C4-2B (cell line): ENCODE measurements around the gene NHSL2.

ENCODE experiments used
- H3K27ac ChIP-seq: fragments of 450-650 bp; 2 replicates; pipeline ENCODE4 v1.5.1; 2017
- ZFX ChIP-seq: fragments of 450-650 bp; IDR thresholded peaks from 2 replicates; pipeline ENCODE4 v1.6.1; 2017
- TF ChIP-seq, protein P1 (sequence below): fragments of 450-650 bp; conservative IDR thresholded peaks from 2 replicates; pipeline ENCODE4 v1.5.1; 2017; ENCODE audit warnings: mild to moderate bottlenecking

The NHSL2 gene

DNA sequence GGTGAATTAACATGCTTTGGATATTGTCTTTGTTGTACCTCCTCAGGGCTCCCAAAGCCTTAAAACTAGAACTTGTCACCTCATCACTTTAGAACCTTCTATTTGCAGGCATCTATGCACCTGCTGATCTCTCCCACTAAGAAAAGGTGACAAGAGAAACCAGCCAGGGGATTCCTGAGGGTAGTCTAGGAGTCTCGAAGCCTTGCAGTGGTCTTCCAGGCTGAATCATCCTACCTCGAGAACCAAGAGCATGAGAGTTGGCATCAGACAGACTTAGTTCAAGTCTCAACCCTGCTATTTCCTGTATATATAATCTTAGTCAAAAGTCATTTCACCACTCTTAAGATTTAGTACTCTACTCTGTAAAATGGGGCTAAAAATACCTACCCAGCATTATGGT is 191.5 kb downstream of the NHSL2 start:
- no peak for TF ChIP-seq ZFX
- TF ChIP-seq, protein P1, sequence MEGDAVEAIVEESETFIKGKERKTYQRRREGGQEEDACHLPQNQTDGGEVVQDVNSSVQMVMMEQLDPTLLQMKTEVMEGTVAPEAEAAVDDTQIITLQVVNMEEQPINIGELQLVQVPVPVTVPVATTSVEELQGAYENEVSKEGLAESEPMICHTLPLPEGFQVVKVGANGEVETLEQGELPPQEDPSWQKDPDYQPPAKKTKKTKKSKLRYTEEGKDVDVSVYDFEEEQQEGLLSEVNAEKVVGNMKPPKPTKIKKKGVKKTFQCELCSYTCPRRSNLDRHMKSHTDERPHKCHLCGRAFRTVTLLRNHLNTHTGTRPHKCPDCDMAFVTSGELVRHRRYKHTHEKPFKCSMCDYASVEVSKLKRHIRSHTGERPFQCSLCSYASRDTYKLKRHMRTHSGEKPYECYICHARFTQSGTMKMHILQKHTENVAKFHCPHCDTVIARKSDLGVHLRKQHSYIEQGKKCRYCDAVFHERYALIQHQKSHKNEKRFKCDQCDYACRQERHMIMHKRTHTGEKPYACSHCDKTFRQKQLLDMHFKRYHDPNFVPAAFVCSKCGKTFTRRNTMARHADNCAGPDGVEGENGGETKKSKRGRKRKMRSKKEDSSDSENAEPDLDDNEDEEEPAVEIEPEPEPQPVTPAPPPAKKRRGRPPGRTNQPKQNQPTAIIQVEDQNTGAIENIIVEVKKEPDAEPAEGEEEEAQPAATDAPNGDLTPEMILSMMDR = no peak
- no peak overlapping the region for H3K27ac ChIP-seq

DNA sequence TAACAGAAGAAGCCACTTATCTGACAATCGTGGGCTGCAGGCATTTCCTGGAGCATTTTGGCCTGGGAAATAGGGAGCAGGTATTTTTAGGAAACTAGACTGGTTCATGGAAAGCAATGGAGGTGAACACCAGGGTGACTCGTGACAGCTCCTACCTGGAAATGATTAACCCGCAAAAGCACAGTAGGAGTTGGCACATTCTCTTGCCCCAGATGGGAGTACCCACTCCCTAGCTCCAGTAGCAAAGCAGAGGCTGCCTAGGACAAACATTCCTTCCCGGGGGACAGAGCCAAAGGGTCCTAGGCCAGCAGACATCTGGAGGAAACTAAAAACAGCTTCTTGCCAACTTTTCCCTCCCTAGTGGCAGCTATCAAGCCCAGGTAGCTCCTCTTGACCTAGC is 192.1 kb downstream of the NHSL2 start:
- no peak overlapping the region for H3K27ac ChIP-seq
- TF ChIP-seq, protein P1 = no peak
- TF ChIP-seq ZFX = no peak

DNA sequence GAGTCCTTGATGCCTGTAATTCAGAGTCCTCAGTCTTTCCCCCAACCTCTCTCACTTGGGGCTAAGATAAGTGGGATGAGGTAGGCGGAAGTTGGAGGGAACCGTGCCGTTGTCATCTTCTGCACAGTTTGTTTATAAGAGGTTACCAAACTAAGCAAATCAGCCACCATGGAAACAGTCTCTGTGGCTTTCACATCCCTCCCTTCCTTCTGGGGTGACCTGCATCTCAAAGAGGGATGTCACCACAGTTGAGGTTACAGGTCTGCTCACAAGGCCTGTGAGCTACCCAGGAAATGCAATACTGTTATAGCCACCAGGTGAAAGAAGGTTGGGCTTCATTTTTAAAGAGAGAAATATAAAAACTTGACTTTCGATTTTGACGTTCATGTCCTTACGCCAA is 194.8 kb downstream of the NHSL2 start:
- TF ChIP-seq ZFX = no peak
- TF ChIP-seq, protein P1 = no peak
- no peak overlapping the region for H3K27ac ChIP-seq

DNA sequence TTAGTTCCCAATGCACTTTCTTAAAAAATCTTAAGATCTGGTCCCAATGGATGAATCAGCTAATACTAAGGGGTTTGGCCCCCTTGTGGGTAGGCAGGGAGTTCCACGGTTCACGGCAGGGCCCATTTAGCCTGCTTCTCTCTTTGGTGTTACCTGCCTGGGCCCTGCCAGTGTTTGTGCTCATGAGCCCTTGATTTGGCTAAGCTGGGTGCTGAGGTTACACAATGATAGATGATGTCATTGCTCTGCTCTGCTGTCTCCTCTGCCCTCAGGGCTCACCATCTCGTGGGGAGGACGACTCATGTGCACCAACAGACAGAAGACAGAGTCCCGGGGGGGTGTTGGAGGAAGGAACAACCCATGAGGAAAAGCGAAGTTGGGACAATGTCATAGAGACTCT is 196.7 kb downstream of the NHSL2 start:
- H3K27ac ChIP-seq = no peak overlapping the region
- no peak for TF ChIP-seq ZFX
- TF ChIP-seq, protein P1 = no peak

DNA sequence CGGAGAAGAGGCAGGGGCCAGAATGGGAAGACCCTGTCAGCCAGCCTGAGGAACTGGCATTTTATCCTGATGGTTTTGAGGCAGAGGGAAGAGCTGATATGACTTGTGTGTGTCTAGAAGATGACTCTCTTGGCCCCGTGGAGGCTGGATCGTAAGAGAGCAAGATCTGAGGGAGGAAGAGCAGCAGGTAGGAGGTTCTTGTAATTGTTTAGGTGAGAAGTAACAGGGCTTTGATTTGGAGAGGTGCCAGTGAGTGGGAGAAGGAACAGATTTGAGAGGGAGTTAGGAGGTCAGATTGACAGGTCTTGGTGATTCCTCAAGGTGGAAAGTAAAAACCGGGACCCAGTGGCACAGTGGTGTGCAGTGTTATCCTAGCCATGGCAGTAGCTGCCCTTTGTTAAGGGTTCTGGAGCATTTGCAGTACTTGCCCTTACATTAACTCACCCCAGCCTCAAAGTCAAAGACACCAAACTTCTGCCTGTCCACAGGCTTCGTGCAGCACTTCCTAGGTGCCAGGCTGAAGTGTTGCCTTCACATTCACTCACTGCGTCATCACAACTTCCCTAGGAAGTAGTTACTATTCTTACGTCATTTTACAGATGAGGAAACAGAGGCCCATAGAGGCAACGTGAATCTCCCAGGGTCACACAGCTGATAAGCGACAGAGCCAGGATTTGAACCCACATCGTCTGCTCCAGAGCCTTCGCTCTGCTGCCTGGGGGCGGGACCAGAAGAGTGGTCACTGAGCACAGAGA is 197.4 kb downstream of the NHSL2 start:
- TF ChIP-seq, protein P1 = no peak
- no peak for TF ChIP-seq ZFX

DNA sequence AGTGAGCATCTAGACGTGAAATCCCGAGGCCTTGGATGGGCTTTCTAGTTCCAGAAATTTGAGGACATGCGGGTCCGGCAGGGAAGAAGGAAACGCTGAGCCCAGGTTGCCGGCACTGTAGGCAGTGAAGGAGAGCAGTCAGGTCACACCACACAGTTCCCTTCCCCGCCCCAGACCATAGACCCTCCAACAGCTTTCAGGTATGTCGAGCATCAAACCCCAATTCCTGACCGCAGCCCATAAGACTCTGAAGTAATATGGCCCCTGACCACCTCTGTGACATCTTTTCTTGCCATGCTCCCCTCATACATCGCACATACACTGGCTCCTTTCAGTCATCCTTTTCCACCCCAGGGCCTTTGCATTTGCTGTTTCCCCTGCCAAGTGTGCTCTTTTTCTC is 198.0 kb downstream of the NHSL2 start:
- TF ChIP-seq, protein P1 = no peak
- TF ChIP-seq ZFX = no peak
- no peak overlapping the region for H3K27ac ChIP-seq

More for the DNA sequence above, 197.4 kb downstream of the NHSL2 start:
- H3K27ac ChIP-seq = no peak overlapping the region

DNA sequence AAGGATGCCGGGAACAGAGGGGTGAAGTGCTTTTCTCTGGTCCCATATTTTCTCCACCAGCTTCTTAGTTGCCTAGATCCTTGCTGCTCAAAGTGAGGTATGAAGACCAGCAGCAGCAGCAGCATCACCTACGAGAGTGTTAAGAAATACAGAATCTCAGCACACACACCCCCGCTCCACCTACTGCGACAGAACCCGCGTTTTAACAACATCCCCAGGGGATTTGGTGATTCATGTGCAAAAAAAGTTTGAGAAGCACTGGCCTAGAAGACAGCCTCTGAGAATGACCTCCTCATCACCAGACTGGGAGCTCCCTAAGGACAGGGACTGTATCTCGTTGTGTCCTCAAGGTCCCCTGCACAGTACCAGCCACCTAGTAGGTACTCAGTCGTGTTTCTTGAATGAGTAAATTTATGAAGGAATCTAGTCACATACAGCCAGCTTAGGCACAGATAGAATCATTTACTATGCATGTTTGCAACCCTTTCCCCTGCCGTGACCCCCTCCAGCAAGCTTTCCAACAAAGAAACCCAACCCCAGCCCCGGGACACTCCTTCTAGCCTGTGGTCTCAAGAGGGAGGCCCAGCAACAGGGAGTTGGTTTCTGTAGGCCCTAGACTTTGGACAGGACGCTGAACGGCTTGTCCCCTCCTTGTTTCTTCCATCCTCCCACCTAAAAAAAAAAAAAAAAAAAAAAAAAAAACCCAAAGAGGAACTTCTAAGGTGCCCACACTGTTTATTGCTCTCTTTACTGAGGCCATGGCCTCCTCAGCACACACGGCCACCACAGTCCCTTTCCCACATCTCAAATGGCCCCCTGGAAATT is 199.6 kb downstream of the NHSL2 start:
- no peak for TF ChIP-seq ZFX
- TF ChIP-seq, protein P1 = no peak

More for the DNA sequence above, 199.6 kb downstream of the NHSL2 start:
- no peak overlapping the region for H3K27ac ChIP-seq
